Measurements from ENCODE around the gene OLFML2A. TPM values are rescaled to one million over a fixed set of nuclear protein-coding genes. Genes with fewer than 3 reads are reported as not detected.
A peak's percentile ranks its signal among the peaks of the same experiment; 100 is the strongest.

OLFML2A gene
- total and polyA plus RNA-seq, 2 experiments from 2014 or later, result 0.11 to 0.14 TPM

GRCh38 chr9:124854822-124855221 is 77.9 kb downstream of the OLFML2A start:
- in situ Hi-C loops (cut with MboI), result loop anchor here (5.0 kb wide), 1 partner anchor 83 kb away; the partner anchor contains the start of gene NR6A1
- H3K4me2 ChIP-seq (ENCODE audit: unreplicated experiment), result no peak overlapping the region
- peaks cover 19% of the 10 kb centered on the region for H3K36me3 ChIP-seq (ENCODE audit: low read depth)
- H3K4me1 ChIP-seq (ENCODE audit: insufficient read depth), result 0 out of 2 replicates have a peak, but pooled peaks cover 2% of the 10 kb centered on the region
- WGBS, 2 experiments (ENCODE audit: low coverage in 1 of 2, low lambda C conversion rate in 2 of 2, missing lambda C conversion rate in 2 of 2), result 56 to 60% methylated on average over 7 of the region's 7 CpGs
- no peak overlapping the region for H3K4me3 ChIP-seq
- H3K9me3 ChIP-seq (ENCODE audit: low read depth), result no peaks in the 10 kb centered on the region
- peaks cover 6% of the 10 kb centered on the region for H4K20me1 ChIP-seq (ENCODE audit: insufficient read depth)
- DNase-seq, result no peak
- no peaks in the 10 kb centered on the region for H3K9me2 ChIP-seq (ENCODE audit: insufficient read depth)
- no peaks in the 10 kb centered on the region for H3K27me3 ChIP-seq (replicated peaks; ENCODE audit: insufficient read depth)
- H3K9ac ChIP-seq, result no peak overlapping the region
- no peak overlapping the region for H2AFZ ChIP-seq
- H3F3A ChIP-seq (ENCODE audit: insufficient read depth), result peaks cover 30% of the 10 kb centered on the region
- H3K79me2 ChIP-seq (ENCODE audit: insufficient read depth), result peaks cover 13% of the 10 kb centered on the region
- no peak for TF ChIP-seq EZH2phosphoT487 (IDR thresholded peaks at IDR 0.05; ENCODE audit: insufficient read depth, low read depth)
- no peak for TF ChIP-seq EZH2 (IDR thresholded peaks at IDR 0.05; ENCODE audit: insufficient read depth, poor library complexity, severe bottlenecking)
- H3K27ac ChIP-seq, result no peak overlapping the region

- Histone ChIP-seq H3K9me3 (ENCODE audit: low read depth) (no peaks in the 10 kb centered on the region), H2AFZ (no peak overlapping the region), H3K9me2 (ENCODE audit: insufficient read depth) (no peaks in the 10 kb centered on the region), H3K4me2 (ENCODE audit: unreplicated experiment) (no peak overlapping the region), H3K27me3 (replicated peaks; ENCODE audit: insufficient read depth) (no peaks in the 10 kb centered on the region), H4K20me1 (ENCODE audit: insufficient read depth) (peaks cover 13% of the 10 kb centered on the region), H3K36me3 (ENCODE audit: low read depth) (peaks cover 26% of the 10 kb centered on the region), H3K4me3 (no peak overlapping the region), H3K79me2 (ENCODE audit: insufficient read depth) (peaks cover 20% of the 10 kb centered on the region), H3F3A (ENCODE audit: insufficient read depth) (peaks cover 37% of the 10 kb centered on the region), H3K27ac (no peak overlapping the region), H3K4me1 (ENCODE audit: insufficient read depth) (peaks cover 9% of the 10 kb centered on the region), H3K9ac (no peak overlapping the region)
- no peak for TF ChIP-seq EZH2phosphoT487 (IDR thresholded peaks at IDR 0.05; ENCODE audit: insufficient read depth, low read depth)
- 73 to 77% methylated on average over 18 of the region's 18 CpGs for WGBS, 2 experiments (ENCODE audit: low coverage in 1 of 2, low lambda C conversion rate in 2 of 2, missing lambda C conversion rate in 2 of 2)
- no peak for DNase-seq
- in situ Hi-C loops (cut with MboI), result no loop called here
Observed at GRCh38 chr9:124855566-124855943, 78.6 kb downstream of the OLFML2A start.

- H4K20me1 ChIP-seq (ENCODE audit: insufficient read depth), result peaks cover 18% of the 10 kb centered on the region
Observed at GRCh38 chr9:124855944-124856765, 79.2 kb downstream of the OLFML2A start.

GRCh38 chr9:124857533-124858162 is 80.7 kb downstream of the OLFML2A start:
- H3K9me2 ChIP-seq (ENCODE audit: insufficient read depth), result no peaks in the 10 kb centered on the region
- no peak for DNase-seq
- H3K36me3 ChIP-seq (ENCODE audit: low read depth), result peaks cover 27% of the 10 kb centered on the region
- TF ChIP-seq EZH2phosphoT487 (IDR thresholded peaks at IDR 0.05; ENCODE audit: insufficient read depth, low read depth) (no peak), EZH2 (IDR thresholded peaks at IDR 0.05; ENCODE audit: insufficient read depth, poor library complexity, severe bottlenecking) (no peak)
- in situ Hi-C loops (cut with MboI), result no loop called here
- no peak overlapping the region for H2AFZ ChIP-seq
- peaks cover 42% of the 10 kb centered on the region for H3F3A ChIP-seq (ENCODE audit: insufficient read depth)
- H3K4me3 ChIP-seq, result no peak overlapping the region
- H3K27ac ChIP-seq, result no peak overlapping the region
- H3K79me2 ChIP-seq (ENCODE audit: insufficient read depth), result peaks cover 32% of the 10 kb centered on the region
- H3K4me1 ChIP-seq (ENCODE audit: insufficient read depth), result peaks cover 12% of the 10 kb centered on the region
- no peak overlapping the region for H3K9ac ChIP-seq
- H3K27me3 ChIP-seq (replicated peaks; ENCODE audit: insufficient read depth), result no peaks in the 10 kb centered on the region
- peaks cover 18% of the 10 kb centered on the region for H4K20me1 ChIP-seq (ENCODE audit: insufficient read depth)
- H3K9me3 ChIP-seq (ENCODE audit: low read depth), result no peaks in the 10 kb centered on the region
- 82 to 84% methylated on average over 21 to 24 of the region's 24 CpGs for WGBS, 2 experiments (ENCODE audit: low coverage in 1 of 2, low lambda C conversion rate in 2 of 2, missing lambda C conversion rate in 2 of 2)
- no peak overlapping the region for H3K4me2 ChIP-seq (ENCODE audit: unreplicated experiment)

More at GRCh38 chr9:124855944-124856765, 79.2 kb downstream of the OLFML2A start:
- Histone ChIP-seq H3K4me3 (no peak overlapping the region), H3K27ac (no peak overlapping the region), H3F3A (ENCODE audit: insufficient read depth) (peaks cover 42% of the 10 kb centered on the region), H3K4me2 (ENCODE audit: unreplicated experiment) (no peak overlapping the region), H3K9me2 (ENCODE audit: insufficient read depth) (no peaks in the 10 kb centered on the region), H3K4me1 (ENCODE audit: insufficient read depth) (peaks cover 12% of the 10 kb centered on the region), H2AFZ (no peak overlapping the region), H3K9me3 (ENCODE audit: low read depth) (no peaks in the 10 kb centered on the region), H3K9ac (no peak overlapping the region), H3K36me3 (ENCODE audit: low read depth) (peaks cover 27% of the 10 kb centered on the region), H3K27me3 (replicated peaks; ENCODE audit: insufficient read depth) (no peaks in the 10 kb centered on the region), H3K79me2 (ENCODE audit: insufficient read depth) (peaks cover 26% of the 10 kb centered on the region)
- in situ Hi-C loops (cut with MboI), result no loop called here
- TF ChIP-seq EZH2phosphoT487 (IDR thresholded peaks at IDR 0.05; ENCODE audit: insufficient read depth, low read depth), result no peak
- TF ChIP-seq EZH2 (IDR thresholded peaks at IDR 0.05; ENCODE audit: insufficient read depth, poor library complexity, severe bottlenecking), result no peak
- 50% methylated on average over 13 to 14 of the region's 16 CpGs for WGBS, 2 experiments (ENCODE audit: low coverage in 1 of 2, low lambda C conversion rate in 2 of 2, missing lambda C conversion rate in 2 of 2)
- DNase-seq, result peak; percentile 54
